HG03159 (cell line): Measurements from ENCODE around the gene CHRND.

Source experiments
- ATAC-seq: cut with Tn5 transposase; IDR thresholded peaks from one replicate; pipeline ENCODE4 v1.9.1; 2021; ENCODE audit warnings: mild to moderate bottlenecking, moderate library complexity; ENCODE audit not compliant: unreplicated experiment

Gene CHRND

DNA sequence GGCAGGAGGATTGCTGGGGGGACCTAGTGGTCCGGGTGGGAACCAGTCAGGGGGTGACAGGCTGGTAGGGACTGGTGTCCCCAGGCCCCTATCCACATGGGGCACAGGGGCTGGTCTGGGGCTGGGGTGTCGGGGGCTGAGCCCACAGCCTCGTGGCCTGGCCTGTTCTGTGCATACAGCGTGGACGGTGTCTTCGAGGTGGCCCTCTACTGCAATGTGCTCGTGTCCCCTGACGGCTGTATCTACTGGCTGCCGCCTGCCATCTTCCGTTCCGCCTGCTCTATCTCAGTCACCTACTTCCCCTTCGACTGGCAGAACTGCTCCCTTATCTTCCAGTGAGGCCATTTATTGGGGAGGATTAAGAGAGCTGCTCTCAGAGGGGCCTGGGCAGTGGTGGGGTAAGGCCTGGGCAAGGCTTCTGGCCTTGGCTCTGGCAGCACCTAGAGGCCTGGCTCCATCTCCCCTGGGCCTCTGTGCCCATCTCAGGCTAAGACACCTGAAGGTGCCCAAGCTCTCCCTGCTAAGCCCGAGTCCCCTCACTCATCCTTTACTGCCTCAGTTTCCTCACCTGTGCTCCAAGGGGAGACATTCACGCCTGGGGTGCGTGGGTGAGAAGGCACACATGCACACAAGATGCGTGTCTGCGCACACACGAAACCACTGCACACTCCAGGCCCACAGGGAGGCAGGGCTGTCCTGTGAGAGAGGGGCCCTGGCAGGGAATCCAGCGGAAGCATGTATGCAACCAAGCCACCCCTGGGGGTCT lies 15.4 kb downstream of the CHRND start:
- ATAC-seq: no peak

DNA sequence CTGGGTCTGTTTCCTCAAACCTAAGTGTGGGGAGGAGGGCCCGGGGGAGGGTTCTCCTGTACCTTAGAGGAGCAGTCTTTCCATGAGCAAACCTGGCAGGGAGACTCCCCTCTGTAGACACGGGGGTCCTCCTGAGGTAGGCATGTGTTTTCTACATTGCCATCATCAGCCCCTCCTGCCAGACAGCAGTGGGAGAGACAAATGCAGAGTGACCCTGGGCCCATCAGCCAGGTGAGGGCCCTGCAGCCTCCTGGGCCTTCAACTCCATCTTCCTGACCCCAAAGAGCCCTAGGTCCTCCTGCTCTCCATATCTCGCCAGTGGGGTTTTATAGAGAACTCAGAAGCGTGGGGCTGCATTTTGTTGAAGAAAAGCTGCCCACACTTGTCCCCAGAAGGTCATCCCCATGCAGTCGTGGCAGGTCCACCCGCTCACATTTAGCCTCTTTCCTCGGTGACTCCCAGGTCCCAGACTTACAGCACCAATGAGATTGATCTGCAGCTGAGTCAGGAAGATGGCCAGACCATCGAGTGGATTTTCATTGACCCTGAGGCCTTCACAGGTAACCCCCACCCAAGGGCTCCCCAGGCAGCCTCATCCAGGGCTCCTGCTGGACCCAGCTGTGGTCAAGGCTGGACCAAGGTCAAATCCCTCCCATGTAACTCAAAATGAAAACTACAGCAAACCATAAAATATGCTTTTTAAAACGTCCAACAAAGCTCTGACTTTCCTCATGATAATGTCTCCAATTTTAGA lies 16.2 kb downstream of the CHRND start:
- ATAC-seq: no peak

DNA sequence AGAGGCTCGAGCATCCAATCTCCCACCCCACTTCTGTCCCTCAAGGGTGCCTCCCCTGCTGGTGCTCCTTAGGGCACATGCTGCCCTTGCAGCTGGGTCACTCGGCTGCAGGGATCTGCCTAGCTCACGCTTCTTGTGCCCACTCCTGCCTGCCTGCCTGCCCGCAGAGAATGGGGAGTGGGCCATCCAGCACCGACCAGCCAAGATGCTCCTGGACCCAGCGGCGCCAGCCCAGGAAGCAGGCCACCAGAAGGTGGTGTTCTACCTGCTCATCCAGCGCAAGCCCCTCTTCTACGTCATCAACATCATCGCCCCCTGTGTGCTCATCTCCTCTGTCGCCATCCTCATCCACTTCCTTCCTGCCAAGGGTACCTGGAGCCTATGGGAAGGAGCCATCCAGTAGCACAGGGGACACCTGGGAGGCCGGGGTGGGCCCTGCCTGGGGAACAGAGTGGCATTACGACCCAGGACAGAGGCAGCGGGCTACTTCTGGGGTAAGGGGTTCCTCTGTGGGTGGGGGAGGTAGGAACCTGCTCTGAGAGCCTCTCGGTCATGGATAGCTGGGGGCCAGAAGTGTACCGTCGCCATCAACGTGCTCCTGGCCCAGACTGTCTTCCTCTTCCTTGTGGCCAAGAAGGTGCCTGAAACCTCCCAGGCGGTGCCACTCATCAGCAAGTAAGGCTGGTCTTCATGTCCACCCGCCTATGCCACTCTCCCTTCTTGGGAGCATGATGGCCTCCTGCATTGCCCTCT lies 16.9 kb downstream of the CHRND start:
- ATAC-seq: no peak

DNA sequence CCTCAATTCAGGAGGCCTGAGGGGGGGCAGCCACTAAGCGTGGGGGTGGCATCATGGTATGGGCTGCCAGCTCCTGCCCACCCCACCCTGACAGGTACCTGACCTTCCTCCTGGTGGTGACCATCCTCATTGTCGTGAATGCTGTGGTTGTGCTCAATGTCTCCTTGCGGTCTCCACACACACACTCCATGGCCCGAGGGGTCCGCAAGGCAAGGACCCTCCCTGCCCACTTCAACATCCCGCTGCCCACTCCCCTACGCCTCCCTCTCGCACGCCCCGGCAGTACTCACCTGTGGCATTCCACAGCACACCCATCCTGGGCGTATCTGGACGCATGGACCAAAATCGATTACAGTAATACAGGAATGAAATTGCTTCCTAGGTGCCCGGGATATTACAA lies 17.5 kb downstream of the CHRND start:
- no peak for ATAC-seq

DNA sequence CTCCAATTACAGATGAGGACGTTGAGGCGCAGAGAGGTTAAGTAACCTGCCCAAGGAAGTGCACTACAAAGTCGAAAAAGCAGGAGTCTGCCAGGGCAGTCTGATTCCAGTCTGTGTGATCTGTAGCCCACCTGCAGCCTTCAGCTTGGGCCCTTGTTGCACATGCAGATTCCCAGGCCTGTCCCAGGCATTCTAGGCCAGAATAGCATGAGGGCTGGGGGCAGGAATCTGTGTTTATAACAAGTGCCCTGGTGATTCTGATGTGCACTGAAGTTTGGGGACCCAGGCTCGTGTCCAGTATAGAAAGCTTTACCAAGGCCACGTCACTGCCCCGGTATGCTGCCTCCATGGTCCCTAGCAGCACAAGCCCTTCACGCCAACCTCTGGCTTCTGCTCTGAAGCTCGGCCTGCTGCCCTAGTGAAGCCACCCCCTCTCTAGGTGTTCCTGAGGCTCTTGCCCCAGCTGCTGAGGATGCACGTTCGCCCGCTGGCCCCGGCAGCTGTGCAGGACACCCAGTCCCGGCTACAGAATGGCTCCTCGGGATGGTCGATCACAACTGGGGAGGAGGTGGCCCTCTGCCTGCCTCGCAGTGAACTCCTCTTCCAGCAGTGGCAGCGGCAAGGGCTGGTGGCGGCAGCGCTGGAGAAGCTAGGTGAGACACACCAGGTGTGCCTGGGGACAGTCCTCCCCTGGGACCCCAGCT lies 18.1 kb downstream of the CHRND start:
- no peak for ATAC-seq

DNA sequence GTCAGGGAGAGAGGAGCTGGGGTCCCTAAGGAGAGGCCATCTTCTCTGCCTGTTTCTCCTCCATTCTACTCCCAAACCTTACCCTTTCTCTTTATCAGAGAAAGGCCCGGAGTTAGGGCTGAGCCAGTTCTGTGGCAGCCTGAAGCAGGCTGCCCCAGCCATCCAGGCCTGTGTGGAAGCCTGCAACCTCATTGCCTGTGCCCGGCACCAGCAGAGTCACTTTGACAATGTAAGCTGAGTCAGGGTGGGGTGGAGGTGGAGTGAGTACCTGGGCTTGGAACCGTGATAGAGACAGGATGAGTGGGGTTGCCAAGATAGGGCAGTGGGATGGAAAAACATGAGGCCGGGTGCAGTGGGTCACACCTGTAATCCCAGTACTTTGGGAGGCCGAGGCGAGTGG lies 18.7 kb downstream of the CHRND start:
- no peak for ATAC-seq

DNA sequence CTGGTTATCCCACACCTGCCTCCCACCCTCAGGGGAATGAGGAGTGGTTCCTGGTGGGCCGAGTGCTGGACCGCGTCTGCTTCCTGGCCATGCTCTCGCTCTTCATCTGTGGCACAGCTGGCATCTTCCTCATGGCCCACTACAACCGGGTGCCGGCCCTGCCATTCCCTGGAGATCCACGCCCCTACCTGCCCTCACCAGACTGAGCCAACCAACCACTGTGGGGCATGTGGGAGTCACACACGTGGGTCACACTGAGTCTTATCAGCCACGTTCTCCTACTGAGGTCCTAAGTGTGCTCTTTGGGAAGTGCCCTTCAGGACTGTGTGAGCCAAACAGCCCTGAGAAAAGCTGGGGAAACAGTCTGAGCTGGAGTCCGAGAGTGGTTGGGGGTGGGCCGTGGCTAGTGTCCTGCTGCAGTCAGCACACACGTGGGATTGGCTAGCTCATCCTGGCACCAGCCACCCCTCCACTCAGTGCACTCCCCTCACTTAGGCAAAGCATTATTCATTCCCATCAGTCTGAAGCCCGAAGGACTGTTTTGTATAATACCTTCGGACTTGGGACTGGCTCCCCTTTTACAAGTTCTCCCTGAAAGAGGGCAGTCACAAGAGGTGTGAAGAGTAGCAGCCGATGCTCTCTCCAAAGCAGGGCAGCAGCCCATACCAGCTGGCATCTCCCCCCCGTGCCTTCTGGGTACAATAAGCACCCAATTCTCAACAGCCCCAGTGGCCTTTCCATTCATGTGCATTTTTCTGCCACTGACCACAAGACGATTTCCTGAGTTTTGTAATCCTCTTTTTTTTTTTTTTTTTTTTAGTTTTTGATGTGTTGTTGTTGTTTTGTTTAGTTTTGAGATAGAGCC lies 19.8 kb downstream of the CHRND start:
- no peak for ATAC-seq

DNA sequence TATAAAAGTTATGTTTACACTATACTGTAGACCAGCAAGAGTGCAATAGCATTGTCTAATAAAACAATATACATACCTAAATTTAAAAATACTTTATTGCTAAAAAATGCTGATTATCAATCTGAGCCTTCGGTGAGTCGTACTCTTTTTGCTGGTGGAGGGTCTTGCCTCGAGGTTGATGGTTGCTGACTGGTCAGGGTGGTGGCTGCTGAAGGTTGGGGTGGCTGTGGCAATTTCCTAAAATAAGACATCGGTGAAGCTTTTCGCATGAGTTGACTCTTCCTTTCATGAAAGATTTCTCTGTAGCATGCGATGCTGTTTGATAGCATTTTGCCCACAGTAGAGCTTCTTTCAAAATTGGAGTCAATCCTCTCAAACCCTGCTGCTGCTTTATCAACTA lies 22.0 kb downstream of the CHRND start:
- ATAC-seq: no peak

DNA sequence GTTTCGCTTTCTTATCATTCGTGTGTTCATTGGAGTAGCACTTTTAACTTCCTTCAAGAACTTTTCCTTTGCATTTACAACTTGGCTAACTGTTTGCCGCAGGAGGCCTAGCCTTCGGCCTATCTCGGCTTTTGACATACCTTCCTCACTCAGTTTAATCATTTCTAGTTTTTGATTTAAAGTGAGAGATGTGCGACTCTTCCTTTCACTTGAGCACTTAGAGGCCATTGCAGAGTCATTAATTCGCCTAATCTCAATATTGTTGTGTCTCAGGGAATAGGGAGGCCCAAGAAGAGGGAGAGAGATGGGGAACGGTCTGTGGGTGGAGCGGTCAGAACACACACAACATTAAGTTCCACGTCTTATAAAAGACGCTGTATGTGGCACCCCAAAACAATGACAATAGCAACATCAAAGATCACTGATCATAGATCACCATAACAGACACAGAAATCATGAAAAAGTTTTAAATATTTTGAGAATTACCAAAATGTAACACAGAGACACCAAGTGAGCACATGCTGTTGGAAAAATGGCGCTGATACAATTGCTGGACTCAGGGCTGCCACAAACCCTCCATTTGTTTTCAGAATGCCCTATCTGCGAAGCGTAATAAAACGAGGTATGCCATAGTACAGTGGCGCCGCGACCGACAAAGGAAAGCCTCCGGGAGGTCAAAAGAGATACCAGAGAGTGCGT lies 23.8 kb downstream of the CHRND start:
- peak; percentile 10 for ATAC-seq

DNA sequence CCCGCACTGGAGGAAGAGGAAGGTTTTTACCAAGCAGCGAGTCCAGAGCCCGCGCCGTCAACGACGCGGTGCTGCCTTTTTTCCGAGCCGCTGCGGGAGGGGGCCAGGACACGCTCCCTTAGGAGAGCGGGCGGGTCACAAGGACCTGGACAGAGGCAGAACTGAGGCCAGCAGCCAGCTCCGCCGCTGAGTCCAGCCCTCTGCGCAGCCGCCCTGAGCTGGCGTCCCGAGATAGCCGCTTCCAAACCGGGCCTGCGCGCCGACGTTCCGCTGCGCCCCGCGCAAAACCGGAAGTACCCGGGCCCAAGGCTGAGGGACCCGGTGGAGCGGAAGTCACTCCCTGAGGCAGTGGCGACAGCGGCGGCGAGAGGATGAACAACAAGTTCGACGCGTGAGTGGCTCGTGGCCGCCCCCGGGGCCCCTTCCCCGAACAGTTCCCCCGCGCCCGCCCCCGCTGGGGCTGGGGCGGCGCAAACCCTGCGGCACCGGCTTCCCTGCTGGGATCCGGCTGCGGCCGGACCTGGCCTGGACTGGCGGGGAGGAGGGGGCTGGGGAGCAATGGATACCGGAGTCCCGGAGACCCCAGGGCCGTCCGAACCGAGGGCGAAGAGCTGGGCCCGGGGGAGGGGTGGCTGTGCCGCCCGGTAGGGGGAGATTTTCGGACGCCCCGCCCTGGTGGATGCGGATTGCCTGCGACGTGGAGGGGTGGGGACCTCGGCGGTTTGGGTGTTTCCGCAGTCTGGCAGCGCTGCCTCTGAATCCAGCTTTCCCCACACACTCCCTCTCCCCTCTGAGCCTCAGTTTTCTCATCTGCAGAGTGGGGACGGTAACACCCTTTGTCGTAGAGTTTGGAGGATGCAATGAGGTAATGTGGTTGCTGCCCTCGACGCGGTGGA lies 24.6 kb downstream of the CHRND start, which contains the start of the genes EIF4E2 and TIGD1:
Gene EIF4E2, plus strand, starts transcription at position 336 of the 896 bp plus-strand sequence. Its CDS starts 36 bp downstream, at position 372.
Gene TIGD1, minus strand, starts transcription at position 204 of the 896 bp plus-strand sequence. CDS start 675 bp downstream, outside the sequence.
- ATAC-seq: peak; percentile 92

DNA sequence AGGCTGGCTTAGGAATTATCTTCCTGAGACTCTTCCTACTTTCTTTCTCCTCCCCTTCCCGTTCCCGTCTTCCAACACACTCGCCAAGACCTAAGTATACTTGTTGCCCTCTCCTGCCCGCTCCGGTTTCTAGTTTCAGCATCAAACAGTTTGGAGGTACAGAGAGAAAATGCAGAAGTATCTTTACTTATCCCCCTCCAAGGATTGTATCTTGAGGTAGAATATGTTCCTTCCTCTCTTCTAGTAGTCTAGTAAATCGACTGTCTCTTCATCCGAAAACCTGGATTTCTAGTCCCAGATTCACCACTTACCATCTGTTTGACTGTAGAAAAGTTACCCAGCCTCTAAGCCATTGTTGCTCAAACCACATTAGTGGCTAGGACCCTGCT lies 25.3 kb downstream of the CHRND start:
- ATAC-seq: no peak

DNA sequence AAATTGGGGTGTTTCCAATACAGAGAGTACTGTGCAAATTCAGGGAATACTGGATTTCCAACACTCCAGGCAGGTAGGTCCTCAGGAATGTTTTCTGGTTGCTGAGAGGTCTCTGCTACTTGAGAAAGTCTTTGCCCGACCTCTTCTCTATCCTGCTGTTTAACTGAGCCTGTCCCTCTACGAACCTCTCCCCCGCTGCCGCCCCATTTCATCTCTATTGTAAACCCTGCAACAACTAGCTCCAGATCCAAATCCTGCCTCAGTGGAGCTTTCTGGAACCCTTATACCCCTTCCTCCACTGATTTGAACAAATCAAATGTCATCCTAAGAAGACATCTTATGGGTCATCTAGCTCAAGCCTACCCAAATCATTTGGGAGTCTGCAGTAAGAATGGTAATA lies 25.8 kb downstream of the CHRND start:
- ATAC-seq: no peak

DNA sequence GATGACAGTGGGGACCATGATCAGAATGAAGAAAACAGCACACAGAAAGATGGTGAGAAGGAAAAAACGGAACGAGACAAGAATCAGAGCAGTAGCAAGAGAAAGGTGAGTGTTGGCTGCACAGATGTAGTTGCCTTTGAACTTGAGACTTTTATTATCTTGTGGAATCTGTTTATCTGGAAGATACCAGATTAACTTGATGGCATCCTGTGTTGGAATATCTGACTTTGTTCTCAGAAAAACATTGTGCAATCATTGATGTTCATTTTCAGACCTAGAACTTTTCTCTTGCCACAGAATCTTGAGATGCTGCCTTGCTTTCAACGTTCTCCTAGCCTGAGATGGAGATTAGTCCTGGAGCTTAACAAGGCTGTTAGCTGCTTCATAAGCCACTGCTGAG lies 30.5 kb downstream of the CHRND start:
- ATAC-seq: no peak

DNA sequence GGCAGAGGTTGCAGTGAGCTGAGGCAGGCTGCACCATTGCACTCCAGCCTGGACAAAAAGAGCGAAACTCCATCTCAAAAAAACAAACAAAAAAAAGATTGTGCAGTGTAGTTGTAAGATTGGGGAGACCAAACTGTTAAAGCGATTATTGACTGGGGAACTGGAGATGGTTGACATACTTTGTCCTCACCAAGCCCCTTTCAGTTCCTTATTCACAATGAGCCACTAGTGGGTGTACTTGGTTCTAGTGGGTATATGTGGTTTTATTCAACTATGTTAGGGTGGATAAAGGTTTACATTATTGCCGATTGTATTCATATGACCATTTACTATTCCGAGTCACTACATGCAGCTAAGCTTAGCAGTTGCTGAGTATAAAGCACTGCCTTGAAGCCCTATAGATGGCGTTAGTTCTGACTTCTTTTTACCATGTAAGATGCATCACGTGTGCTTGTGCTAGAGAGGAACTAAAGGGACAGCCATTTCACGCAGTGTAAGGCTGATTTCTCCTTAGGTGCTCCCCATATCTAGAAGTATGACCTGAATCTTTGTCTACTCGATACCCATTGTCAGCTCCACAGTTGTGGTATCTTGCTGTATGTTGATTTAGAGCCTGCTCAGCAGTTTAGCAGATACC lies 36.7 kb downstream of the CHRND start:
- ATAC-seq: no peak

DNA sequence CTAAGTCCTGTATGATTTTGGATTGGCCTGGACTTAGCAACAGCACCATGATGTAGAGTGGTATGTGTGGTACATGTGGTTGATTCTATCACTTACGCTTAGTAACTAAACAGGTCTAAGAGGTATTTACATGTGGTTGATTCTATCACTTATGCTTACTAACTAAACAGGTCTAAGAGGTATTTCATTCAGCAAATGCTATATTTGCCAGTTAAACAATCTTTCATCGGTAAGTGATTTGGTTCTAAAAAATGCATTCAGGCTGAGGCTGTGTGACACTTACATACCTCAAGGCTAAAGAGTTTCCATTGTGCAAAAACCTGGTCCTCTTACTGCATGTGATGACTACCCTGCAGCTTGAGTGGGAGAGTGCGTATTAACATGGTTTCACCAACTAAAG lies 37.6 kb downstream of the CHRND start:
- no peak for ATAC-seq

DNA sequence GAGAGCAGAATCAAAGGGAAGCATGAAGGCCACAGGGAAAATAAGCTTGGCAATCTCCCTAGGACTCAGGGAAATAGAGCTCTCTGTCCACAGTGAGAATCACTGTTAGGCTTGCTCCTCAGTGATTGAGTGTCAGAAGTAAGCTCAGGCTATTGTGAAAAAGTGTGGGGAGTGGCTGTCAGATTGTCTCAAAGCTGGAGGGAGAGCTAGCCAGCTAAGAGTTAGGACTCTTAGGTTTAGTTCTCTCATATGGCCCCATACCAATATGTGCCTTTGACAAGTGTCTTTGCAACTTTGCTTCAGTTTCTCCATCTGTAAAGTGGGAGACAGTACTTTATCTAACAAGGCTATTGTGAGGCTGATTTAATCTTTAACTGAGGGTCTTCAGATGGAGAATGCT lies 41.8 kb downstream of the CHRND start:
- no peak for ATAC-seq

DNA sequence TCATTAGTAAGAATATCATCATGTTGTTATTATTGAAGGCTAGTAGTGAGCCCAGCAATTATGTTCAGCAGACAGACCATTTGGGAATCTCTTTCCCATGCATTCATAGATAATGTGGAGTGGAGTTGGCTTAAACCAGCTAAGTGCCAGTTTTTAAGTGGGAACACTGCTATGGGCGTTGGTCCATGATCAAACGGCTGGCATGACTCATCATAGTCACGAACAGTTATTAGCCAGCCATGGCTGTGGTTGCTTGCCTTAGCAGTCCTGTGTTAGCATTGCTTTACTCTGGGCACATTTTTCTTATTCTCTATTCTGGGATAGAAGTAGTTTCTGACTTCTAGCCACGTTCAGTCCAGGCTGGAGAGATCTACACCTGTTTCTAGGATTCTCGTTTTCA lies 42.2 kb downstream of the CHRND start:
- ATAC-seq: no peak

DNA sequence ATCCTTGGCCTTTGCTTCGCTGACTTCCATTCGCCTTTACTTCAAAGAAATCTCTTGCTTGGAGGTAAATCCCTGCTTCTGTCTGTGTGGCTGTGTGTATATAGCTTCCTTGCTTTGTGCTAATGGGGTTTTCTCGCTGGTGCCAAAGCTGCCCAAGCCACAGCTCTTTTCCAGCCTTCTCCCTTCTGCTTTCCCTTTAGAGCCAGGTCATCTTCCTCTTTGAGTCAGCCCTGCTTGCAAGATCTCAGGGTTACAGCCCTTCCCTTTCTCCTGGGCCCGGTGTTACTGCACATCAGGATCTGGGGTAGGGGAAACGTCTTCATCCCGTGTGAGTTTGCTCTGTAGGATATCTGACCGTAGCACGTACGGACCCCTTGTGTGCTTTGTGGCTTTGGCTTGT lies 43.6 kb downstream of the CHRND start:
- no peak for ATAC-seq
